ENCODE data around the gene IFNL1.
"Not testable (repeated sequence)": the region's sequence is repeated elsewhere in the genome, so short reads cannot be mapped to it uniquely, and the experiment has no call there.

- TF ChIP-seq, protein P1, sequence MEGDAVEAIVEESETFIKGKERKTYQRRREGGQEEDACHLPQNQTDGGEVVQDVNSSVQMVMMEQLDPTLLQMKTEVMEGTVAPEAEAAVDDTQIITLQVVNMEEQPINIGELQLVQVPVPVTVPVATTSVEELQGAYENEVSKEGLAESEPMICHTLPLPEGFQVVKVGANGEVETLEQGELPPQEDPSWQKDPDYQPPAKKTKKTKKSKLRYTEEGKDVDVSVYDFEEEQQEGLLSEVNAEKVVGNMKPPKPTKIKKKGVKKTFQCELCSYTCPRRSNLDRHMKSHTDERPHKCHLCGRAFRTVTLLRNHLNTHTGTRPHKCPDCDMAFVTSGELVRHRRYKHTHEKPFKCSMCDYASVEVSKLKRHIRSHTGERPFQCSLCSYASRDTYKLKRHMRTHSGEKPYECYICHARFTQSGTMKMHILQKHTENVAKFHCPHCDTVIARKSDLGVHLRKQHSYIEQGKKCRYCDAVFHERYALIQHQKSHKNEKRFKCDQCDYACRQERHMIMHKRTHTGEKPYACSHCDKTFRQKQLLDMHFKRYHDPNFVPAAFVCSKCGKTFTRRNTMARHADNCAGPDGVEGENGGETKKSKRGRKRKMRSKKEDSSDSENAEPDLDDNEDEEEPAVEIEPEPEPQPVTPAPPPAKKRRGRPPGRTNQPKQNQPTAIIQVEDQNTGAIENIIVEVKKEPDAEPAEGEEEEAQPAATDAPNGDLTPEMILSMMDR (IDR thresholded peaks at IDR 0.05), result not testable (repeated sequence)
- TF ChIP-seq EZH2 (IDR thresholded peaks at IDR 0.05; ENCODE audit: borderline replicate concordance, insufficient read depth, low read depth, low read length, poor library complexity, severe bottlenecking), result not testable (repeated sequence)
These were observed 27.5 kb upstream of the IFNL1 start for GRCh38 chr19:39268531-39269223.

Measured in B cell (primary cell).